GM12892 (cell line): Measurements from ENCODE around the gene NBPF6.
"Not testable (repeated sequence)": the region's sequence is repeated elsewhere in the genome, so short reads cannot be mapped to it uniquely, and the experiment has no call there.

Experiments
- DNase-seq: peaks from one replicate; pipeline ENCODE4 v3.0.0; 2011; ENCODE audit not compliant: insufficient read length
- FAIRE-seq: peaks from 2 replicates; lab custom pipeline; 2011; peaks lifted over from hg19 to GRCh38; lab: Jason Lieb, UNC
- POLR2A ChIP-seq: IDR thresholded peaks from 2 replicates; pipeline ENCODE4 v1.6.1; 2011; ENCODE audit warnings: low read depth, low read length, control low read depth
- POLR2AphosphoS5 ChIP-seq: IDR thresholded peaks from 2 replicates; pipeline ENCODE4 v1.6.1; 2011; ENCODE audit warnings: low read depth, low read length, control low read depth
- TAF1 ChIP-seq: IDR thresholded peaks from 2 replicates; pipeline ENCODE4 v1.6.1; 2011; ENCODE audit warnings: low read depth, mild to moderate bottlenecking, control low read depth, low read length, borderline replicate concordance

The NBPF6 gene

GRCh38 chr1:108478429-108479015 lies 28.4 kb downstream of the NBPF6 start:
- DNase-seq (no peak), FAIRE-seq (no peak)

GRCh38 chr1:108482708-108483107 lies 32.6 kb downstream of the NBPF6 start:
- no peak for DNase-seq
- TF ChIP-seq TAF1 (no peak), POLR2AphosphoS5 (no peak), POLR2A (no peak)
- FAIRE-seq, result no peak

More at GRCh38 chr1:108478429-108479015, 28.4 kb downstream of the NBPF6 start:
- TF ChIP-seq TAF1 (no peak), POLR2AphosphoS5 (no peak), POLR2A (no peak)

GRCh38 chr1:108485990-108486389 lies 35.8 kb downstream of the NBPF6 start:
- FAIRE-seq, DNase-seq: not testable (repeated sequence)

GRCh38 chr1:108486707-108487106 lies 36.6 kb downstream of the NBPF6 start:
- not testable (repeated sequence) for FAIRE-seq, DNase-seq

GRCh38 chr1:108495008-108495407 lies 44.9 kb downstream of the NBPF6 start:
- not testable (repeated sequence) for FAIRE-seq, DNase-seq

GRCh38 chr1:108496856-108497255 lies 46.7 kb downstream of the NBPF6 start:
- FAIRE-seq, DNase-seq: not testable (repeated sequence)

- TF ChIP-seq POLR2A (no peak), TAF1 (no peak), POLR2AphosphoS5 (no peak)
- FAIRE-seq, result no peak
- DNase-seq, result no peak
Measured at GRCh38 chr1:108502138-108502537, 52.0 kb downstream of the NBPF6 start.

- FAIRE-seq, result no peak
- TF ChIP-seq POLR2A (no peak), TAF1 (no peak), POLR2AphosphoS5 (no peak)
- no peak for DNase-seq
Measured at GRCh38 chr1:108502624-108503023, 52.5 kb downstream of the NBPF6 start.

GRCh38 chr1:108503062-108503733 lies 53.1 kb downstream of the NBPF6 start:
- DNase-seq (no peak), FAIRE-seq (no peak)
- TF ChIP-seq TAF1 (no peak), POLR2A (no peak), POLR2AphosphoS5 (no peak)

- DNase-seq (no peak), FAIRE-seq (no peak)
- TF ChIP-seq POLR2AphosphoS5 (no peak), TAF1 (no peak), POLR2A (no peak)
Measured at GRCh38 chr1:108504447-108504846, 54.3 kb downstream of the NBPF6 start.

- TF ChIP-seq TAF1 (no peak), POLR2AphosphoS5 (no peak), POLR2A (no peak)
- no peak for DNase-seq
- no peak for FAIRE-seq
Measured at GRCh38 chr1:108505763-108506070, 55.6 kb downstream of the NBPF6 start.

- FAIRE-seq (no peak), DNase-seq (no peak)
- TF ChIP-seq POLR2AphosphoS5 (no peak), POLR2A (no peak), TAF1 (no peak)
Measured at GRCh38 chr1:108511764-108512163, 61.6 kb downstream of the NBPF6 start.

- DNase-seq (no peak), FAIRE-seq (no peak)
- TF ChIP-seq POLR2AphosphoS5, result no peak
- no peak for TF ChIP-seq TAF1
- no peak for TF ChIP-seq POLR2A
Measured at GRCh38 chr1:108512239-108513043, 62.3 kb downstream of the NBPF6 start.

GRCh38 chr1:108513044-108513415 lies 62.9 kb downstream of the NBPF6 start:
- no peak for DNase-seq
- TF ChIP-seq POLR2AphosphoS5 (no peak), TAF1 (no peak), POLR2A (no peak)
- no peak for FAIRE-seq

GRCh38 chr1:108513914-108514313 lies 63.8 kb downstream of the NBPF6 start:
- not testable (repeated sequence) for FAIRE-seq

GRCh38 chr1:108517301-108517897 lies 67.3 kb downstream of the NBPF6 start:
- DNase-seq, FAIRE-seq: not testable (repeated sequence)

More at GRCh38 chr1:108513914-108514313, 63.8 kb downstream of the NBPF6 start:
- not testable (repeated sequence) for DNase-seq
